ENCODE results near the gene GINS3.

DNA sequence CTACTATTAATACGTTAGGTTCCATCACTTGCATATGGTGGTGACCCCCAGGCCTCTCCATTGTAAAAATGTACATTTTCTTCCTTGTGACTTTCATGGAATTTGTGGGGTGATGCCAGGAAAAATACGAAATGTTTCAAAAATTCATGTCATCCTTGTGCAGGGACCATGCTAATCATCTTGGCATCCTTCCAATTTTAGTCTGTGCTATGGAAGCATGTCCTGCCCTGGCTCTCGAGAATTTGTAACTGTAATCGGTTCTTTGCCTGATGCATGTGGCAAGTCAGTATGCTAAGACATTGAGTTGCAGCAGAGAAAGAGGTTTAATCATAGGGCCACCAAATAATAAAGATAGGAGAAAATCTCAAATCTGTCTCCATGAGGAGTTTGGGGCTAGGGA, 14.3 kb upstream of the GINS3 start:
- TF ChIP-seq, protein P1, sequence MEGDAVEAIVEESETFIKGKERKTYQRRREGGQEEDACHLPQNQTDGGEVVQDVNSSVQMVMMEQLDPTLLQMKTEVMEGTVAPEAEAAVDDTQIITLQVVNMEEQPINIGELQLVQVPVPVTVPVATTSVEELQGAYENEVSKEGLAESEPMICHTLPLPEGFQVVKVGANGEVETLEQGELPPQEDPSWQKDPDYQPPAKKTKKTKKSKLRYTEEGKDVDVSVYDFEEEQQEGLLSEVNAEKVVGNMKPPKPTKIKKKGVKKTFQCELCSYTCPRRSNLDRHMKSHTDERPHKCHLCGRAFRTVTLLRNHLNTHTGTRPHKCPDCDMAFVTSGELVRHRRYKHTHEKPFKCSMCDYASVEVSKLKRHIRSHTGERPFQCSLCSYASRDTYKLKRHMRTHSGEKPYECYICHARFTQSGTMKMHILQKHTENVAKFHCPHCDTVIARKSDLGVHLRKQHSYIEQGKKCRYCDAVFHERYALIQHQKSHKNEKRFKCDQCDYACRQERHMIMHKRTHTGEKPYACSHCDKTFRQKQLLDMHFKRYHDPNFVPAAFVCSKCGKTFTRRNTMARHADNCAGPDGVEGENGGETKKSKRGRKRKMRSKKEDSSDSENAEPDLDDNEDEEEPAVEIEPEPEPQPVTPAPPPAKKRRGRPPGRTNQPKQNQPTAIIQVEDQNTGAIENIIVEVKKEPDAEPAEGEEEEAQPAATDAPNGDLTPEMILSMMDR (IDR thresholded peaks at IDR 0.05) = no peak
- no peak for TF ChIP-seq POLR2AphosphoS5 (IDR thresholded peaks at IDR 0.05)
- TF ChIP-seq EP300 (IDR thresholded peaks at IDR 0.05) = no peak
